NT2/D1 (cell line): Measurements from ENCODE around the gene LRRC45.

ENCODE experiments used
- DNase-seq: peaks from one replicate; pipeline ENCODE4 v3.0.0-alpha.2; 2011; ENCODE audit warnings: low read depth, low spot score
- H3K27me3 ChIP-seq: 2 replicates; pipeline ENCODE4 v1.6.0; 2011; ENCODE audit warnings: mild to moderate bottlenecking; ENCODE audit not compliant: insufficient read length, insufficient read depth
- H3K36me3 ChIP-seq: 2 replicates; pipeline ENCODE4 v1.6.1; 2011; ENCODE audit warnings: mild to moderate bottlenecking, low read length, mixed read lengths; ENCODE audit not compliant: insufficient read depth, insufficient read length
- H3K4me1 ChIP-seq: 2 replicates; pipeline ENCODE4 v1.5.1; 2011; ENCODE audit not compliant: insufficient read depth, insufficient read length
- H3K4me3 ChIP-seq: 2 replicates; pipeline ENCODE4 v1.5.1; 2011; ENCODE audit warnings: low read depth; ENCODE audit not compliant: insufficient read length
- H3K9ac ChIP-seq: 2 replicates; pipeline ENCODE4 v1.6.0; 2011; ENCODE audit warnings: low read depth; ENCODE audit not compliant: insufficient read length
- H3K9me3 ChIP-seq: 2 replicates; pipeline ENCODE4 v1.5.1; 2011; ENCODE audit warnings: mild to moderate bottlenecking, low read length; ENCODE audit not compliant: insufficient read depth
- SUZ12 ChIP-seq: IDR thresholded peaks from 2 replicates; pipeline ENCODE4 v1.6.1; 2011; ENCODE audit not compliant: insufficient read length, insufficient read depth; ENCODE audit errors: extremely low read depth
- YY1 ChIP-seq: IDR thresholded peaks from 2 replicates; pipeline ENCODE4 v1.6.1; 2011; ENCODE audit not compliant: insufficient read length, insufficient read depth
- ZNF274 ChIP-seq: IDR thresholded peaks from 2 replicates; pipeline ENCODE4 v1.6.1; 2011; ENCODE audit warnings: mild to moderate bottlenecking, low read depth, low read length

Gene LRRC45

GRCh38 chr17:81994593-81995462, 28.3 kb upstream of the LRRC45 start:
- no peak overlapping the region for H3K4me3 ChIP-seq
- H3K4me1 ChIP-seq, result peaks cover 52% of the 10 kb centered on the region
- no peaks in the 10 kb centered on the region for H3K27me3 ChIP-seq
- H3K36me3 ChIP-seq, result peaks cover 46% of the 10 kb centered on the region
- TF ChIP-seq SUZ12, result no peak
- TF ChIP-seq ZNF274, result no peak
- TF ChIP-seq YY1, result no peak
- DNase-seq, result no peak
- peak overlapping the region; percentile 18 for H3K9ac ChIP-seq
- H3K9me3 ChIP-seq, result no peaks in the 10 kb centered on the region; the same call in 1 of the 2 replicates

DNA sequence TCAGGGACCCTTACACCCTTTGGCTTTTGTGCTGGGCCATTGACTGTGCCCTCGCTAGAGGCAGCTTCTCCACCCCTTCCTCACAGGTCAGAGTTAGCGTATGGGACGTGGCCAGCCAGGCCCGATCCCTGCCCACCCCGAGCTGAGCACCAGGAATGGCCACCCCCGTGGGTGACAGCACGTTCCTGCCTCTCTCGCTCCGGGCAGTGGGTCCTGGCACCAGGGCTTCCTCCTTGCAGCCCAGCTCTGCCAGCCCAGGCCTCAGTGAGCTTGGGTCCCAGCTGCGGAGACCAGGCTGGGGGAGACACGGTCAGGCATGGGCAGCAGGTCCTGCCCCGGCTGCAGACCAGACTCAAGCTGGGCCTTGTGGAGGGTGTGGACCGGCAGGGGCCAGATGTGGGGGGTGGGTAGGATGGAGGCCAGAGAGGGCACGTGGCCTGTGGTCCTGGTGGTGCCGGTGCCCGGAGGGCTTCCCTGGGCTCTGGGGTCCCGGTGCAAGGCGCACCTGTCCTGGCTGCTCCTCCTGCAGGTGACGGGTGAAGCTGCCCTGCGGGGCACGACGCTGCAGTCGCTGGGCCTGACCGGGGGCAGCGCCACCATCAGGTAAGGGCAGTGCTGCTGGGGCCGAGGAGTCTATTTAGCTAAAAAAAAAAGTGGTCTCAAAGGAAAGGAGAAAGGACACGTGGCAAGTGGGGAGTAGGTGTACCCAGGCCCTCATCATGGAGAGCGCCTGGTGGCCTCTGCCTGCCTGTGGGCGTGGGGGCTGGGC, 27.5 kb upstream of the LRRC45 start:
- TF ChIP-seq YY1, result no peak
- no peak for TF ChIP-seq ZNF274
- TF ChIP-seq SUZ12, result no peak
- H3K4me3 ChIP-seq, result no peak overlapping the region
- peaks cover 55% of the 10 kb centered on the region for H3K4me1 ChIP-seq
- peak overlapping the region; percentile 18 for H3K9ac ChIP-seq
- H3K36me3 ChIP-seq, result peaks cover 39% of the 10 kb centered on the region
- no peak for DNase-seq
- no peaks in the 10 kb centered on the region for H3K27me3 ChIP-seq
- H3K9me3 ChIP-seq, result no peaks in the 10 kb centered on the region; the same call in 1 of the 2 replicates

- Histone ChIP-seq H3K36me3 (peaks cover 38% of the 10 kb centered on the region), H3K27me3 (no peaks in the 10 kb centered on the region), H3K9ac (no peak overlapping the region), H3K4me3 (no peak overlapping the region), H3K4me1 (peaks cover 53% of the 10 kb centered on the region), H3K9me3 (no peaks in the 10 kb centered on the region)
- DNase-seq, result no peak
- TF ChIP-seq SUZ12 (no peak), YY1 (no peak), ZNF274 (no peak)
Measured at GRCh38 chr17:81996232-81996756, 26.8 kb upstream of the LRRC45 start.

DNA sequence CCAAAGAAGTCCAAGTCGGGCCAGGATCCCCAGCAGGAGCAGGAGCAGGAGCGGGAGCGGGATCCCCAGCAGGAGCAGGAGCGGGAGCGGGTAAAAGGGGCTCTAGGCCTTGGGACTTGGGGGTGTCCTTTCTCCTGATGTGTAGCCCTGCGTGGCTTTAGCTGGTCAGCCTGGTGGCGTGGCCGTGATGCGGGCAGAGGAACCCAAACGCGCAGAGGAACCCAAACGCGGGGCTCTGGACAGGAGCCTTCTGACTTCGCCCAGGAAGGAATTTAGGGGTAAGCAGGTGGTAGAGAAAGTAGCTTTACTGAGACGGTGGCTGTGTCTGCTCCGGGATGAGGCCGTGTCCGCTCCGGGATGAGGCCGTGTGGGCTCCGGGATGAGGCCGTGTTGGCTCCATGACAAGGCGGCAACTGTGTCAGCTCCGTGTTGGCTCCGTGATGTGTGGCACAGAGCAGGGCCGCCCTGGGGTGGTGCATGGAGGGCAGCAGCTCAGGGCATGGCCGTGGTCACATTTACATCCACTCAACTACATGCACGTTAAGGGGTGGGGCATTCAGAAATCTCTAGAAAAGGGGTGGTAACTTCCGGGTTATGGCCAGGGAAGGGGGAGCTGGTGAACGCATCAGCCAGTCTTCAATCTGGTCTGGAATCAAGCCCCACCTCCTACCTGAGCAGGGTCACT, 26.2 kb upstream of the LRRC45 start:
- Histone ChIP-seq H3K9ac (no peak overlapping the region), H3K4me3 (no peak overlapping the region), H3K27me3 (no peaks in the 10 kb centered on the region), H3K36me3 (peaks cover 38% of the 10 kb centered on the region), H3K4me1 (peaks cover 47% of the 10 kb centered on the region), H3K9me3 (no peaks in the 10 kb centered on the region)
- TF ChIP-seq YY1, result no peak
- no peak for TF ChIP-seq ZNF274
- no peak for TF ChIP-seq SUZ12
- DNase-seq, result no peak

DNA sequence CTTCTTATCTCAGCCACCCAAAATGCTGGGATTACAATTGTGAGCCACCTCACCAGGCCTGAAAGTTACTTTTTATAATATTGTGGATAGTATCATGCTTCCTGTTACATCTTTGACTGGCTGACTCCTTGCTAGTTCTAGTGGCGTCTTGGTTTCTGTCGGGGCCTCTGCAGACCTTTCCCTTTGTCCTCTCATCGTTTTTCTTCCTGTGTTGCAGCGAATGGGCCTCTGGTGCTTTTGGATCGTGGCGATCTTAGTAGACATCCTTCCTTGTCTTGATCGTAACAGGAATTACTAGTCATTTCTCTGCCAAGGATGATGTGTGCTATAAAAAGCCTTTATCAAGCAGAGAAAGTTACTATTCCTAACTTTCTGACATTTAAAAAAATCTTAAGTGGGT, 24.9 kb upstream of the LRRC45 start:
- no peak for DNase-seq
- Histone ChIP-seq H3K27me3 (no peaks in the 10 kb centered on the region), H3K9me3 (no peaks in the 10 kb centered on the region), H3K4me1 (peaks cover 41% of the 10 kb centered on the region), H3K9ac (no peak overlapping the region), H3K4me3 (no peak overlapping the region), H3K36me3 (peaks cover 38% of the 10 kb centered on the region)
- TF ChIP-seq SUZ12, result no peak
- TF ChIP-seq YY1, result no peak
- no peak for TF ChIP-seq ZNF274

GRCh38 chr17:81998691-81999438, 24.2 kb upstream of the LRRC45 start:
- no peak overlapping the region for H3K4me3 ChIP-seq
- DNase-seq, result no peak
- no peak overlapping the region for H3K9ac ChIP-seq
- H3K9me3 ChIP-seq, result no peaks in the 10 kb centered on the region
- no peaks in the 10 kb centered on the region for H3K27me3 ChIP-seq
- TF ChIP-seq YY1, result no peak
- no peak for TF ChIP-seq ZNF274
- TF ChIP-seq SUZ12, result no peak
- H3K36me3 ChIP-seq, result peaks cover 32% of the 10 kb centered on the region
- H3K4me1 ChIP-seq, result peaks cover 40% of the 10 kb centered on the region
